GM12874 (cell line): Measurements from ENCODE around the gene PRDM9.

Source experiments
- CTCF ChIP-seq: IDR thresholded peaks from 2 replicates; pipeline ENCODE4 v1.5.1; 2011; ENCODE audit warnings: low read depth, mild to moderate bottlenecking, control low read depth, low read length, moderate library complexity; ENCODE audit not compliant: insufficient read depth

PRDM9 gene

DNA sequence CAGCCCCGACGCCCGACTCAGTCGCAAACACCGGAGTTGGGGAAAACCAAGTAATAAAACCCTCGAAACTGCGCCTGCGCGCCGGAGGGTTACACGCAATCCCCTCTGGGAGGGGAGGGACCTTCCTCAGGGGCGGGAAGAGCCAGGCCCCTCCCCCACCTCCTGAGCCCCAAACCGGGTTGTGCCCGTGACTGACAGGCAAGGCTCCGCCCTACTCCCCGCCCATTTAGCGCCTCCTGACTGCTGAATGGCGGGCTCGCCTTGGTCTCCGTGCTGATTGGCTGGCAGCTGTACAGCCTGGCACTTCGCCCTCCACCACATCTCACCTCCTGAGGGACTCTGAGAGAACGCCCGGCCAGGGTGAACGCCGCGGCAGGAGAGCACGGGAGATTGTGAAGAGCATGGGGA lies at the start of gene PRDM9:
TSS of gene PRDM9 (plus strand) at position 332 of the 408 bp plus-strand sequence. CDS start 1,425 bp downstream, outside the sequence.
- TF ChIP-seq CTCF: no peak

- TF ChIP-seq CTCF: no peak
These were observed 49.6 kb upstream of the PRDM9 start for GRCh38 chr5:23457780-23458179.

DNA sequence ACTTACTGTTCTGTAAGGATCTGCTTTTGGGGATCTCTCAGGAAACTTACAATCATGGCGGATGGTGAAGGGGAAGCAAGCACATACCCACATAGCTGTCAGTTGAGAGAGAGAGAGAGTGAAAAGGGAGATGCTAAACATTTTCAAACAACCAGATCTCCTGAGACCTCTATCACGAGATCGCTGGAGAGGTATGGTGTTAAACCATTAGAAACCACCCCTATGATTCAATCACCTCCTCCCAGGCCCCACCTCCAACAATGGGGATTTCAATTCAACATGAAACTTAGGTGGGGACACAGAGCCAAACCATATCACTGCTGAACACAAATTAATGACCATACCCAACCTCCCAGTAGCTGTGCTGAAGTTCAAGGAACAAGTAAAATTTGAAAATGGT lies 48.2 kb upstream of the PRDM9 start:
- no peak for TF ChIP-seq CTCF

DNA sequence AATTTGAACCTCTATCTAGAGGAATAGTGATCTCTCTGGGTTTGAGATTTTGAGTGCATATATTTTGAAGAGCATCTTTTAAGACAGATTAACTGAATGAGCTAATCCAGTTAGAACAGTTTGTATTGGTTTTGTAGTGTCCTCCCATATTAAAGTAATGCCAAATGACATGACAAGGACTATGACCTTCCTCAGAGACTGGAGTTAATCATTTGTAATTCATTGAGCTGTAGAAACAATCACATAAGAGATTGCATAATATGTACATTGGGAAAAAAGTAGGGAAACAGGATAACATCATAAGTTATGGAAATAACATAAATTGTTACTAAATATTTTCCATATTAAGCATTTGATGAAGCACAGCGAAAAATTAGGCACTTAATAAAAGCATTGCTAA lies 45.8 kb upstream of the PRDM9 start:
- TF ChIP-seq CTCF: no peak

- TF ChIP-seq CTCF: no peak
These were observed 41.0 kb upstream of the PRDM9 start for GRCh38 chr5:23466401-23466912.

DNA sequence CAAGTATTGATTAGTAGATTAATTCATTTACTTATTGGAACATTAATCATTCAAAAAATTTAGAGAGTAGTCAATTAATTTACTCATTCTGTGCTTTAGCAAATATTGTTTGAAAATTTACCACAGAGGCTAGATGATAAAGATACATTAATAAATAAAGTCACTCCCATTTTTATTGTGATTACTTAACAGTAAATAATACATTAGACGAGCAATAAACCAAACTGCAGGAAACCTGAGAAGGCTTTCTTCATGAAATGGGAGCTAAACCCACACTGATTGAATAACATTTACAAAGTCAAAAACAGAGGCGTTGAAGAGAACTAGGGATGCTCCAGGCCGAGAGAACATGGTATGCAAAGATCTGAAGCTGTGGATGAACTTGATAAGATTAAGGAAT lies 38.8 kb upstream of the PRDM9 start:
- TF ChIP-seq CTCF: no peak

DNA sequence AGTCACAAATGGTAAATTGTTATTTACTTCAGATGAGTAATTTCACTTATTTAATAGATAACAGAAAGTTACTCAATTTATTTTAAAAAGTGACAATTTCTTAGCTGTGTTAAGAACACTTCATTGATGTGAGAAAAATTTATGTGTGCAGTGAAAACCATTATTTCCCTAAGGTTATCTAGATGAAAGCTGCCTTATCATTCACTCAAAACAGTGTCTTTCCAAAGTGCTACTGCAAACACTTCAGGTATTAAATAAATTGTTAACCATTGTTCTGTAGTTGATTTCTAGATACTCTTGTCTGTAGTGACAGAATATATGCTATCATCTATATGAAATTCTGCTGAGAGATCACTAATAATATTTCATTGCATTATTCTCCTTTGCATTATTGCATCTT lies 33.5 kb upstream of the PRDM9 start:
- no peak for TF ChIP-seq CTCF

- TF ChIP-seq CTCF: no peak
These were observed 33.1 kb upstream of the PRDM9 start for GRCh38 chr5:23474315-23474714.
